SK-N-SH (cell line): ENCODE measurements around the gene NAALADL2. TPM values are rescaled to one million over a fixed set of nuclear protein-coding genes. Genes with fewer than 3 reads are reported as not detected.

Experiments
- CTCF ChIA-PET: fragments of 300-600, 350-600 bp; formaldehyde crosslinking; extraction: SDS; loops from one replicate; lab custom pipeline; 2021; lab: Yijun Ruan, JAX
- POLR2A ChIA-PET: fragments of 350-600 bp; sonication (Branson Sonifier 250); formaldehyde crosslinking; extraction: SDS; loops from one replicate; lab custom pipeline; 2020; ENCODE audit warnings: antibody characterized with exemption, inconsistent platforms; lab: Yijun Ruan, JAX
- DNase-seq: peaks from one replicate; pipeline ENCODE4 v3.0.0; 2012
- H2AFZ ChIP-seq: fragments of 200-600 bp; sonication (generic); 2 replicates; pipeline ENCODE4 v1.8.1; 2016; ENCODE audit warnings: antibody characterized with exemption, mild to moderate bottlenecking, low read depth
- H3F3A ChIP-seq: fragments of 200-600 bp; sonication (generic); replicated peaks from 2 replicates; pipeline ENCODE3; 2016; ENCODE audit warnings: antibody characterized with exemption, mild to moderate bottlenecking; ENCODE audit not compliant: insufficient read depth
- H3K27ac ChIP-seq, 2 experiments: fragments of 200-500 bp in 1 of 2; fragments of 200-600 bp in 1 of 2; sonication (Bioruptor generic) in 1 of 2; sonication (generic), shearing (Covaris generic) in 1 of 2; 2 replicates each; pipeline versions ENCODE4 v1.5.1 to v1.6.1; 2014 to 2016; ENCODE audit warnings: low read depth in 2 of 2, inconsistent platforms in 1 of 2, low read length in 1 of 2, mild to moderate bottlenecking in 1 of 2, mixed read lengths in 1 of 2
- H3K27me3 ChIP-seq: fragments of 200-600 bp; sonication (generic), shearing (Covaris generic); 2 replicates; pipeline ENCODE4 v1.6.1; 2016; ENCODE audit warnings: mixed run types; ENCODE audit not compliant: insufficient read depth
- H3K36me3 ChIP-seq, 2 experiments: fragments of 200-500 bp in 1 of 2; fragments of 200-600 bp in 1 of 2; sonication (Bioruptor generic) in 1 of 2; sonication (generic) in 1 of 2; replicated peaks in 1 of 2; 2 replicates each; pipeline versions ENCODE3 to v1.5.1; 2014 to 2016; ENCODE audit warnings: low read length in 1 of 2, mild to moderate bottlenecking in 1 of 2; ENCODE audit not compliant: insufficient read depth in 2 of 2, control insufficient read depth in 1 of 2
- H3K4me1 ChIP-seq, 2 experiments: fragments of 200-500 bp in 1 of 2; fragments of 200-600 bp in 1 of 2; sonication (Bioruptor generic) in 1 of 2; sonication (generic), shearing (Covaris generic) in 1 of 2; 2 replicates each; pipeline versions ENCODE4 v1.5.1 to v1.6.1; 2014 to 2016; ENCODE audit warnings: low read depth in 1 of 2, low read length in 1 of 2, mixed run types in 1 of 2; ENCODE audit not compliant: insufficient read depth in 2 of 2, control insufficient read depth in 1 of 2
- H3K4me2 ChIP-seq: fragments of 200-600 bp; sonication (generic), shearing (Covaris generic); 2 replicates; pipeline ENCODE4 v1.6.1; 2017; ENCODE audit warnings: mixed run types
- H3K4me3 ChIP-seq, 2 experiments: fragments of 200-500 bp in 1 of 2; fragments of 200-600 bp in 1 of 2; sonication (Bioruptor generic) in 1 of 2; sonication (generic), shearing (Covaris generic) in 1 of 2; 2 replicates each; pipeline versions ENCODE4 v1.5.1 to v1.8.1; 2014 to 2016; ENCODE audit warnings: low read depth in 2 of 2, inconsistent platforms in 1 of 2, low read length in 1 of 2, mild to moderate bottlenecking in 1 of 2, mixed read lengths in 1 of 2, moderate library complexity in 1 of 2
- H3K79me2 ChIP-seq: fragments of 200-600 bp; sonication (generic); 2 replicates; pipeline ENCODE4 v1.8.1; 2017; ENCODE audit warnings: mild to moderate bottlenecking; ENCODE audit not compliant: insufficient read depth
- H3K9ac ChIP-seq: fragments of 200-600 bp; sonication (generic); 2 replicates; pipeline ENCODE4 v1.6.1; 2017; ENCODE audit warnings: mixed run types
- H3K9me2 ChIP-seq: fragments of 200-600 bp; sonication (generic); 2 replicates; pipeline ENCODE4 v1.6.1; 2017; ENCODE audit warnings: mixed run types
- H3K9me3 ChIP-seq: fragments of 200-600 bp; sonication (generic); 2 replicates; pipeline ENCODE4 v1.6.1; 2017; ENCODE audit warnings: mixed run types, mild to moderate bottlenecking, moderate library complexity
- H4K20me1 ChIP-seq: fragments of 200-600 bp; sonication (generic); 2 replicates; pipeline ENCODE4 v1.6.1; 2017; ENCODE audit warnings: mild to moderate bottlenecking, mixed run types; ENCODE audit not compliant: insufficient read depth
- CHD2 ChIP-seq: fragments of 150-350 bp; IDR thresholded peaks from 2 replicates; pipeline ENCODE4 v1.6.1; 2018; ENCODE audit warnings: low read length; ENCODE audit not compliant: partially characterized antibody
- CTCF ChIP-seq: fragments of 200-600 bp; sonication (generic); IDR thresholded peaks from 2 replicates; pipeline ENCODE4 v1.6.1; 2017; ENCODE audit warnings: antibody characterized with exemption, mild to moderate bottlenecking, moderate library complexity
- ELF1 ChIP-seq: IDR thresholded peaks from 2 replicates; pipeline ENCODE4 v1.4.0; 2012
- EP300 ChIP-seq, 2 experiments: IDR thresholded peaks; 2 replicates each; pipeline versions ENCODE4 v1.4.0 to v1.6.1; 2012; ENCODE audit warnings: borderline replicate concordance in 1 of 2, low read depth in 1 of 2, low read length in 1 of 2
- FOXJ3 ChIP-seq: sonication (generic); formaldehyde crosslinking; IDR thresholded peaks from 2 replicates; pipeline ENCODE4 v1.5.1; 2020; ENCODE audit warnings: mild to moderate bottlenecking, missing genetic modification reagents
- FOXM1 ChIP-seq: IDR thresholded peaks from 2 replicates; pipeline ENCODE4 v1.4.0; 2012; ENCODE audit warnings: low read depth, mild to moderate bottlenecking
- GABPA ChIP-seq: IDR thresholded peaks from 2 replicates; pipeline ENCODE4 v1.4.0; 2012; ENCODE audit warnings: low read depth, mild to moderate bottlenecking
- JUND ChIP-seq: IDR thresholded peaks from 2 replicates; pipeline ENCODE4 v1.4.0; 2012
- MAX ChIP-seq: IDR thresholded peaks from 2 replicates; pipeline ENCODE4 v1.4.0; 2012; ENCODE audit warnings: low read depth
- POLR2AphosphoS5 ChIP-seq: IDR thresholded peaks from 2 replicates; pipeline ENCODE4 v1.6.1; 2012; ENCODE audit warnings: low read depth, low read length
- RXRA ChIP-seq: IDR thresholded peaks from 2 replicates; pipeline ENCODE4 v1.4.0; 2012; ENCODE audit warnings: low read depth, mild to moderate bottlenecking, borderline replicate concordance
- SIN3A ChIP-seq: IDR thresholded peaks from 2 replicates; pipeline ENCODE4 v1.6.1; 2012; ENCODE audit warnings: low read depth, mild to moderate bottlenecking, low read length, moderate library complexity, borderline replicate concordance
- SMC3 ChIP-seq: IDR thresholded peaks from 2 replicates; pipeline ENCODE4 v1.6.1; 2012; ENCODE audit warnings: low read depth, low read length, improper control_type of control experiment
- TAF1 ChIP-seq: IDR thresholded peaks from 2 replicates; pipeline ENCODE4 v1.6.1; 2012; ENCODE audit warnings: low read depth, mild to moderate bottlenecking, low read length, moderate library complexity, borderline replicate concordance
- TCF12 ChIP-seq: IDR thresholded peaks from 2 replicates; pipeline ENCODE4 v1.4.0; 2012
- USF1 ChIP-seq: IDR thresholded peaks from 2 replicates; pipeline ENCODE4 v1.4.0; 2012; ENCODE audit warnings: low read depth, borderline replicate concordance
- YY1 ChIP-seq: IDR thresholded peaks from 2 replicates; pipeline ENCODE4 v1.4.0; 2012; ENCODE audit warnings: low read depth, mild to moderate bottlenecking
- WGBS: methylation state at CpG from one replicate; pipeline ENCODE4 v1.1.6; 2017; ENCODE audit warnings: low lambda C conversion rate; 5-methylcytosine and 5-hydroxymethylcytosine counted together
- polyA plus RNA-seq, 3 experiments: library from polyadenylated mRNA; depleted of rRNA; stranded (reverse); fragments of >200 nt; gene quantifications; 2 replicates each; pipeline ENCODE4 v1.2.3, GENCODE V29; 2012
- TF ChIP-seq, protein P1 (sequence below): fragments of 150-350 bp; IDR thresholded peaks from 2 replicates; pipeline ENCODE4 v1.6.1; 2016; ENCODE audit warnings: mild to moderate bottlenecking, low read depth, low read length

NAALADL2 gene
- polyA plus RNA-seq, 1 of the 3 experiments (the other 2 are of a cell fraction): 1.2 TPM

GRCh38 chr3:175404621-175405020 is 545.5 kb downstream of the NAALADL2 start:
- Histone ChIP-seq H3K27ac (no peak overlapping the region), H3F3A (no peaks in the 10 kb centered on the region), H3K36me3 (no peaks in the 10 kb centered on the region), H4K20me1 (no peaks in the 10 kb centered on the region), H3K4me1 (no peaks in the 10 kb centered on the region; a peak in 1 of 4 replicates), H2AFZ (no peak overlapping the region), H3K27me3 (no peaks in the 10 kb centered on the region), H3K4me3 (no peak overlapping the region), H3K4me2 (no peak overlapping the region), H3K9ac (no peak overlapping the region), H3K9me3 (no peaks in the 10 kb centered on the region), H3K9me2 (no peaks in the 10 kb centered on the region), H3K79me2 (no peaks in the 10 kb centered on the region)
- CTCF ChIA-PET: no interaction called here
- no peak for DNase-seq
- 92% methylated on average over 1 of the region's 1 CpG for WGBS
- POLR2A ChIA-PET: no interaction called here
- TF ChIP-seq USF1 (no peak), ELF1 (no peak), FOXM1 (no peak), CHD2 (no peak), MAX (no peak), YY1 (no peak), JUND (no peak), CTCF (no peak), TAF1 (no peak), TCF12 (no peak), SIN3A (no peak), RXRA (no peak), POLR2AphosphoS5 (no peak), GABPA (no peak), FOXJ3 (no peak), EP300 (IDR thresholded peaks at IDR 0.05; ENCODE audit: borderline replicate concordance in 1 of 2, low read depth in 1 of 2, low read length in 1 of 2) (no peak), SMC3 (no peak)
- TF ChIP-seq, protein P1, sequence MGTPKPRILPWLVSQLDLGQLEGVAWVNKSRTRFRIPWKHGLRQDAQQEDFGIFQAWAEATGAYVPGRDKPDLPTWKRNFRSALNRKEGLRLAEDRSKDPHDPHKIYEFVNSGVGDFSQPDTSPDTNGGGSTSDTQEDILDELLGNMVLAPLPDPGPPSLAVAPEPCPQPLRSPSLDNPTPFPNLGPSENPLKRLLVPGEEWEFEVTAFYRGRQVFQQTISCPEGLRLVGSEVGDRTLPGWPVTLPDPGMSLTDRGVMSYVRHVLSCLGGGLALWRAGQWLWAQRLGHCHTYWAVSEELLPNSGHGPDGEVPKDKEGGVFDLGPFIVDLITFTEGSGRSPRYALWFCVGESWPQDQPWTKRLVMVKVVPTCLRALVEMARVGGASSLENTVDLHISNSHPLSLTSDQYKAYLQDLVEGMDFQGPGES: no peak
